Ishikawa (cell line): ENCODE results near the gene SSH2.

Source experiments
- EGR1 ChIP-seq: IDR thresholded peaks from 2 replicates; pipeline ENCODE4 v1.6.1; 2012
- FOXM1 ChIP-seq: IDR thresholded peaks from 2 replicates; pipeline ENCODE4 v1.6.1; 2012; ENCODE audit warnings: low read depth, borderline replicate concordance
- RAD21 ChIP-seq: IDR thresholded peaks from 2 replicates; pipeline ENCODE4 v1.6.1; 2012; ENCODE audit warnings: low read depth
- YY1 ChIP-seq: IDR thresholded peaks from 2 replicates; pipeline ENCODE4 v1.6.1; 2012; ENCODE audit warnings: low read depth

- no peak for TF ChIP-seq EGR1
- TF ChIP-seq RAD21: no peak
- no peak for TF ChIP-seq FOXM1
- TF ChIP-seq YY1: no peak
Measured at GRCh38 chr17:29973005-29973404, 43.0 kb upstream of the SSH2 start.
